WTC11 (cell line): ENCODE data around the gene TMEM63C. TPM values are rescaled to one million over a fixed set of nuclear protein-coding genes. Genes with fewer than 3 reads are reported as not detected.

Source experiments
- ATAC-seq: fragments of 200-7000 bp; cut with Tn5 transposase; 2 replicates; pipeline ENCODE4 v1.10.0; 2021; ENCODE audit warnings: mild to moderate bottlenecking, moderate library complexity
- Bru-seq: library from RNA; stranded (reverse); fragments of 400-500 nt; gene quantifications from one replicate; lab custom pipeline; 2021; lab: Mats Ljungman, UMichigan
- CTCF ChIA-PET: fragments of 300-600 bp; sonication (Branson Sonifier 250); formaldehyde crosslinking; loops from one replicate; lab custom pipeline; 2021; ENCODE audit warnings: antibody characterized with exemption; lab: Charles Lee
- POLR2A ChIA-PET: fragments of 350-600 bp; sonication (Branson Sonifier 250); formaldehyde crosslinking; loops from one replicate; lab custom pipeline; 2021; ENCODE audit warnings: antibody characterized with exemption; lab: Charles Lee
- DNase-seq: peaks from one replicate; pipeline ENCODE4 v3.0.0; 2021; ENCODE audit warnings: low spot score
- H3K27ac Mint-ChIP-seq: 2 replicates; pipeline ENCODE4 v1.8.0; 2021; ENCODE audit warnings: mixed read lengths
- H3K27me3 Mint-ChIP-seq: 2 replicates; pipeline ENCODE4 v1.8.0; 2021; ENCODE audit warnings: low read depth, mild to moderate bottlenecking, moderate library complexity, mixed read lengths
- H3K36me3 Mint-ChIP-seq: 2 replicates; pipeline ENCODE4 v1.8.0; 2021; ENCODE audit warnings: mixed read lengths
- H3K4me1 Mint-ChIP-seq: 2 replicates; pipeline ENCODE4 v1.8.0; 2022; ENCODE audit warnings: mixed read lengths
- H3K4me3 Mint-ChIP-seq: 2 replicates; pipeline ENCODE4 v1.8.0; 2021; ENCODE audit warnings: mild to moderate bottlenecking, moderate library complexity, mixed read lengths
- H3K9me3 Mint-ChIP-seq: 2 replicates; pipeline ENCODE4 v1.8.0; 2021; ENCODE audit warnings: mixed read lengths
- CREB1 ChIP-seq: sonication (generic); formaldehyde crosslinking; IDR thresholded peaks from 2 replicates; pipeline ENCODE4 v1.8.0; 2023; ENCODE audit warnings: mild to moderate bottlenecking, missing genetic modification reagents
- CREM ChIP-seq: sonication (generic); formaldehyde crosslinking; IDR thresholded peaks from 2 replicates; pipeline ENCODE4 v1.8.1; 2022; ENCODE audit warnings: mild to moderate bottlenecking, missing genetic modification reagents, moderate library complexity
- ELF4 ChIP-seq: sonication (generic); formaldehyde crosslinking; IDR thresholded peaks from 2 replicates; pipeline ENCODE4 v1.8.1; 2022; ENCODE audit warnings: low read depth, mild to moderate bottlenecking, moderate library complexity, missing genetic modification reagents
- ETV6 ChIP-seq: sonication (generic); formaldehyde crosslinking; IDR thresholded peaks from 2 replicates; pipeline ENCODE4 v1.8.1; 2022; ENCODE audit warnings: mild to moderate bottlenecking, missing genetic modification reagents
- NR1H2 ChIP-seq: sonication (generic); formaldehyde crosslinking; IDR thresholded peaks from 2 replicates; pipeline ENCODE4 v1.9.0; 2021; ENCODE audit warnings: mild to moderate bottlenecking, moderate library complexity, missing genetic modification reagents
- SP1 ChIP-seq: sonication (generic); formaldehyde crosslinking; conservative IDR thresholded peaks from 2 replicates; pipeline ENCODE4 v1.8.1; 2022; ENCODE audit warnings: missing genetic modification reagents
- TEAD1 ChIP-seq: sonication (generic); formaldehyde crosslinking; IDR thresholded peaks from 2 replicates; pipeline ENCODE4 v1.8.0; 2022; ENCODE audit warnings: mild to moderate bottlenecking, missing genetic modification reagents
- long read RNA-seq, 3 experiments: library from RNA in 1 of 3; library from capped mRNA in 1 of 3; library from polyadenylated mRNA in 1 of 3; unstranded in 2 of 3; stranded (forward) in 1 of 3; transcript quantifications; one replicate each; pipeline ENCODE4 v2.0.0, GENCODE V29; 2021
- total RNA-seq: library from RNA; stranded (reverse); gene quantifications from 3 replicates; pipeline ENCODE4 v1.2.3, GENCODE V29; 2021
- TF ChIP-seq, protein P1 (sequence below): sonication (generic); formaldehyde crosslinking; IDR thresholded peaks from 2 replicates; pipeline ENCODE4 v1.8.0; 2022; ENCODE audit warnings: mild to moderate bottlenecking, missing genetic modification reagents
- TF ChIP-seq, protein P2 (sequence below): sonication (generic); formaldehyde crosslinking; IDR thresholded peaks from 2 replicates; pipeline ENCODE4 v1.8.1; 2022; ENCODE audit warnings: mild to moderate bottlenecking, moderate library complexity, missing genetic modification reagents
- TF ChIP-seq, protein P3 (sequence below): sonication (generic); formaldehyde crosslinking; IDR thresholded peaks from 2 replicates; pipeline ENCODE4 v1.8.1; 2023; ENCODE audit warnings: mild to moderate bottlenecking, missing genetic modification reagents
- TF ChIP-seq, protein P4 (sequence below): sonication (generic); formaldehyde crosslinking; IDR thresholded peaks from 2 replicates; pipeline ENCODE4 v1.8.1; 2023; ENCODE audit warnings: mild to moderate bottlenecking, missing genetic modification reagents, borderline replicate concordance
- TF ChIP-seq, protein P5 (sequence below): sonication (generic); formaldehyde crosslinking; IDR thresholded peaks from 2 replicates; pipeline ENCODE4 v1.8.0; 2023; ENCODE audit warnings: missing genetic modification reagents
- TF ChIP-seq, protein P6 (sequence below): sonication (generic); formaldehyde crosslinking; IDR thresholded peaks from 2 replicates; pipeline ENCODE4 v1.8.0; 2023; ENCODE audit warnings: missing genetic modification reagents, mild to moderate bottlenecking, borderline replicate concordance

TMEM63C gene, protein sequence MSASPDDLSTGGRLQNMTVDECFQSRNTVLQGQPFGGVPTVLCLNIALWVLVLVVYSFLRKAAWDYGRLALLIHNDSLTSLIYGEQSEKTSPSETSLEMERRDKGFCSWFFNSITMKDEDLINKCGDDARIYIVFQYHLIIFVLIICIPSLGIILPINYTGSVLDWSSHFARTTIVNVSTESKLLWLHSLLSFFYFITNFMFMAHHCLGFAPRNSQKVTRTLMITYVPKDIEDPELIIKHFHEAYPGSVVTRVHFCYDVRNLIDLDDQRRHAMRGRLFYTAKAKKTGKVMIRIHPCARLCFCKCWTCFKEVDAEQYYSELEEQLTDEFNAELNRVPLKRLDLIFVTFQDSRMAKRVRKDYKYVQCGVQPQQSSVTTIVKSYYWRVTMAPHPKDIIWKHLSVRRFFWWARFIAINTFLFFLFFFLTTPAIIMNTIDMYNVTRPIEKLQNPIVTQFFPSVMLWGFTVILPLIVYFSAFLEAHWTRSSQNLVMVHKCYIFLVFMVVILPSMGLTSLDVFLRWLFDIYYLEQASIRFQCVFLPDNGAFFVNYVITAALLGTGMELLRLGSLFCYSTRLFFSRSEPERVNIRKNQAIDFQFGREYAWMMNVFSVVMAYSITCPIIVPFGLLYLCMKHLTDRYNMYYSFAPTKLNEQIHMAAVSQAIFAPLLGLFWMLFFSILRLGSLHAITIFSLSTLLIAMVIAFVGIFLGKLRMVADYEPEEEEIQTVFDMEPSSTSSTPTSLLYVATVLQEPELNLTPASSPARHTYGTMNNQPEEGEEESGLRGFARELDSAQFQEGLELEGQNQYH
- total RNA-seq = 3.6 to 8.8 TPM (median 6.0 TPM) in 3 replicates
- percentile 28 among the genes with signal in this experiment for Bru-seq, nascent RNA
- long read RNA-seq, experiment 1, partial matches to known transcripts = 1 of 5 reads
- long read RNA-seq, experiment 1, other reads (novel, unspliced or antisense) = 4 of 5 reads
- long read RNA-seq, experiment 2, partial matches to known transcripts = 0 of 2 reads
- long read RNA-seq, experiment 2, other reads (novel, unspliced or antisense) = 2 of 2 reads
- long read RNA-seq, experiment 3, partial matches to known transcripts = 0 of 1 reads
- long read RNA-seq, experiment 3, other reads (novel, unspliced or antisense) = 1 of 1 reads

DNA sequence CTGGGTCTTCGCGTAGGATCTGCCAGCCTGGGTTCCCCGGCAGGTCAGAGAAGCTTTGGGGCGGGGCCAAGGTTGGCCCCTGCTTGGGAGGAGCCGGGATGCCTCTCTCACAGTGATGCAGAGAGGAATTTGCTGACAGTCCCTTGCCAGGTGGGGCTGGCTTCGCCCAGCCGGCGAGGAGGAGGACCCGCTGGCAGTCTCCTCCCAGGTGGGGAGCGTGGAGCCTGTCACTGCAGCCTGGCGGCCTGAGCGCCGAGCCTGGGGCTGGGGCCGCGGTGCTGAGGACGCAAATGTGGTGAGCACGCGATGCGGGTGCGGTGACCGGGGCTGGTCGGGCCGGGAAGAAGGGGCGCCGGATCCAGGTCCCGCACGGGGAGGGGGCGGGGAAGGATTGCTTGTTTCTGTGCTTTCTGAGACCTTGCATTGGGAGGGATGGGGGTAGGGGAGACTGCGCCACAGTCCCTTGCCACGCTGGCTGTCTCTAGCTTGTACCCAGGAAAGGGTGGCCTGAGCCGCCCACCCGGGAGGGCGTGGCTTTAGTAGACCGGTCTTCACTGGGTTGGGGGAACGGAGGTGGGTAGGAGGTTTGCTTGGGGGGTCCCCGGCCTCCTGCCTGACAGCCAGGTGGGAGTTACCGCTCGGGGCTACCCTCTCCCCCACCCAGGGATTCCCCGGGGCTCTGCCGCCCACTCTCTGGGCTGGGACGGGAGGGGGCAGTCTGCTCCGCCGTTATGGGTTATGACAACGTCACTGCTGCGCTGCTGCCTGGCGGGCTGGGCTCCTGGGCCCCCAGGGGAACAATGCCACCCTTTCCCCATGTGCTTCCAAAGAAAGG lies at the start of gene TMEM63C:
Gene TMEM63C (plus strand): TSS at position 196 of the 835 bp plus-strand sequence. CDS start 37,016 bp downstream, outside the sequence.
- ATAC-seq (peak; percentile 97), DNase-seq (peak; percentile 98)
- Mint-ChIP-seq H3K27ac (peak within 1 kb of the TSS; percentile 89), H3K9me3 (no peaks in the 10 kb centered on the region), H3K27me3 (peaks cover 9% of the 10 kb centered on the region), H3K4me1 (peaks cover 9% of the 10 kb centered on the region), H3K36me3 (no peaks in the 10 kb centered on the region), H3K4me3 (peak within 1 kb of the TSS; percentile 74)
- ChIA-PET POLR2A (interaction anchor here (0.6 to 1.2 kb wide), 2 partner anchors 10 to 153 kb away, joined by 4 to 5 read pairs; no protein-coding TSS in a partner anchor), CTCF (interaction anchor here (0.6 to 3.3 kb wide), 25 partner anchors 9 to 306 kb away, joined by 3 to 39 read pairs (median 5); partner anchors contain the start of genes CIPC, GSTZ1, POMT2 and ZDHHC22)
- peak; percentile 66 for TF ChIP-seq SP1 (CRISPR knock-in tag)
- TF ChIP-seq, protein P1, sequence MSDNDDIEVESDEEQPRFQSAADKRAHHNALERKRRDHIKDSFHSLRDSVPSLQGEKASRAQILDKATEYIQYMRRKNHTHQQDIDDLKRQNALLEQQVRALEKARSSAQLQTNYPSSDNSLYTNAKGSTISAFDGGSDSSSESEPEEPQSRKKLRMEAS = peak; percentile 81
- TF ChIP-seq, protein P2, sequence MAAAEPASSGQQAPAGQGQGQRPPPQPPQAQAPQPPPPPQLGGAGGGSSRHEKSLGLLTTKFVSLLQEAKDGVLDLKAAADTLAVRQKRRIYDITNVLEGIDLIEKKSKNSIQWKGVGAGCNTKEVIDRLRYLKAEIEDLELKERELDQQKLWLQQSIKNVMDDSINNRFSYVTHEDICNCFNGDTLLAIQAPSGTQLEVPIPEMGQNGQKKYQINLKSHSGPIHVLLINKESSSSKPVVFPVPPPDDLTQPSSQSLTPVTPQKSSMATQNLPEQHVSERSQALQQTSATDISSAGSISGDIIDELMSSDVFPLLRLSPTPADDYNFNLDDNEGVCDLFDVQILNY = no peak
- TF ChIP-seq TEAD1 (CRISPR knock-in tag) = peak; percentile 82; the same call in 1 of the 2 replicates
- TF ChIP-seq, protein P3, sequence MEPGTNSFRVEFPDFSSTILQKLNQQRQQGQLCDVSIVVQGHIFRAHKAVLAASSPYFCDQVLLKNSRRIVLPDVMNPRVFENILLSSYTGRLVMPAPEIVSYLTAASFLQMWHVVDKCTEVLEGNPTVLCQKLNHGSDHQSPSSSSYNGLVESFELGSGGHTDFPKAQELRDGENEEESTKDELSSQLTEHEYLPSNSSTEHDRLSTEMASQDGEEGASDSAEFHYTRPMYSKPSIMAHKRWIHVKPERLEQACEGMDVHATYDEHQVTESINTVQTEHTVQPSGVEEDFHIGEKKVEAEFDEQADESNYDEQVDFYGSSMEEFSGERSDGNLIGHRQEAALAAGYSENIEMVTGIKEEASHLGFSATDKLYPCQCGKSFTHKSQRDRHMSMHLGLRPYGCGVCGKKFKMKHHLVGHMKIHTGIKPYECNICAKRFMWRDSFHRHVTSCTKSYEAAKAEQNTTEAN = 0 out of 2 replicates have a peak, but pooled peaks have one; percentile 39
- TF ChIP-seq, protein P4, sequence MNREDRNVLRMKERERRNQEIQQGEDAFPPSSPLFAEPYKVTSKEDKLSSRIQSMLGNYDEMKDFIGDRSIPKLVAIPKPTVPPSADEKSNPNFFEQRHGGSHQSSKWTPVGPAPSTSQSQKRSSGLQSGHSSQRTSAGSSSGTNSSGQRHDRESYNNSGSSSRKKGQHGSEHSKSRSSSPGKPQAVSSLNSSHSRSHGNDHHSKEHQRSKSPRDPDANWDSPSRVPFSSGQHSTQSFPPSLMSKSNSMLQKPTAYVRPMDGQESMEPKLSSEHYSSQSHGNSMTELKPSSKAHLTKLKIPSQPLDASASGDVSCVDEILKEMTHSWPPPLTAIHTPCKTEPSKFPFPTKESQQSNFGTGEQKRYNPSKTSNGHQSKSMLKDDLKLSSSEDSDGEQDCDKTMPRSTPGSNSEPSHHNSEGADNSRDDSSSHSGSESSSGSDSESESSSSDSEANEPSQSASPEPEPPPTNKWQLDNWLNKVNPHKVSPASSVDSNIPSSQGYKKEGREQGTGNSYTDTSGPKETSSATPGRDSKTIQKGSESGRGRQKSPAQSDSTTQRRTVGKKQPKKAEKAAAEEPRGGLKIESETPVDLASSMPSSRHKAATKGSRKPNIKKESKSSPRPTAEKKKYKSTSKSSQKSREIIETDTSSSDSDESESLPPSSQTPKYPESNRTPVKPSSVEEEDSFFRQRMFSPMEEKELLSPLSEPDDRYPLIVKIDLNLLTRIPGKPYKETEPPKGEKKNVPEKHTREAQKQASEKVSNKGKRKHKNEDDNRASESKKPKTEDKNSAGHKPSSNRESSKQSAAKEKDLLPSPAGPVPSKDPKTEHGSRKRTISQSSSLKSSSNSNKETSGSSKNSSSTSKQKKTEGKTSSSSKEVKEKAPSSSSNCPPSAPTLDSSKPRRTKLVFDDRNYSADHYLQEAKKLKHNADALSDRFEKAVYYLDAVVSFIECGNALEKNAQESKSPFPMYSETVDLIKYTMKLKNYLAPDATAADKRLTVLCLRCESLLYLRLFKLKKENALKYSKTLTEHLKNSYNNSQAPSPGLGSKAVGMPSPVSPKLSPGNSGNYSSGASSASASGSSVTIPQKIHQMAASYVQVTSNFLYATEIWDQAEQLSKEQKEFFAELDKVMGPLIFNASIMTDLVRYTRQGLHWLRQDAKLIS (CRISPR knock-in tag) = 0 out of 2 replicates have a peak, but pooled peaks have one; percentile 27
- no peak for TF ChIP-seq NR1H2 (CRISPR knock-in tag)
- TF ChIP-seq, protein P5, sequence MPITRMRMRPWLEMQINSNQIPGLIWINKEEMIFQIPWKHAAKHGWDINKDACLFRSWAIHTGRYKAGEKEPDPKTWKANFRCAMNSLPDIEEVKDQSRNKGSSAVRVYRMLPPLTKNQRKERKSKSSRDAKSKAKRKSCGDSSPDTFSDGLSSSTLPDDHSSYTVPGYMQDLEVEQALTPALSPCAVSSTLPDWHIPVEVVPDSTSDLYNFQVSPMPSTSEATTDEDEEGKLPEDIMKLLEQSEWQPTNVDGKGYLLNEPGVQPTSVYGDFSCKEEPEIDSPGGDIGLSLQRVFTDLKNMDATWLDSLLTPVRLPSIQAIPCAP (CRISPR knock-in tag) = no peak
- TF ChIP-seq ETV6 (CRISPR knock-in tag) = peak; percentile 84; the same call in 1 of the 2 replicates
- TF ChIP-seq, protein P6, sequence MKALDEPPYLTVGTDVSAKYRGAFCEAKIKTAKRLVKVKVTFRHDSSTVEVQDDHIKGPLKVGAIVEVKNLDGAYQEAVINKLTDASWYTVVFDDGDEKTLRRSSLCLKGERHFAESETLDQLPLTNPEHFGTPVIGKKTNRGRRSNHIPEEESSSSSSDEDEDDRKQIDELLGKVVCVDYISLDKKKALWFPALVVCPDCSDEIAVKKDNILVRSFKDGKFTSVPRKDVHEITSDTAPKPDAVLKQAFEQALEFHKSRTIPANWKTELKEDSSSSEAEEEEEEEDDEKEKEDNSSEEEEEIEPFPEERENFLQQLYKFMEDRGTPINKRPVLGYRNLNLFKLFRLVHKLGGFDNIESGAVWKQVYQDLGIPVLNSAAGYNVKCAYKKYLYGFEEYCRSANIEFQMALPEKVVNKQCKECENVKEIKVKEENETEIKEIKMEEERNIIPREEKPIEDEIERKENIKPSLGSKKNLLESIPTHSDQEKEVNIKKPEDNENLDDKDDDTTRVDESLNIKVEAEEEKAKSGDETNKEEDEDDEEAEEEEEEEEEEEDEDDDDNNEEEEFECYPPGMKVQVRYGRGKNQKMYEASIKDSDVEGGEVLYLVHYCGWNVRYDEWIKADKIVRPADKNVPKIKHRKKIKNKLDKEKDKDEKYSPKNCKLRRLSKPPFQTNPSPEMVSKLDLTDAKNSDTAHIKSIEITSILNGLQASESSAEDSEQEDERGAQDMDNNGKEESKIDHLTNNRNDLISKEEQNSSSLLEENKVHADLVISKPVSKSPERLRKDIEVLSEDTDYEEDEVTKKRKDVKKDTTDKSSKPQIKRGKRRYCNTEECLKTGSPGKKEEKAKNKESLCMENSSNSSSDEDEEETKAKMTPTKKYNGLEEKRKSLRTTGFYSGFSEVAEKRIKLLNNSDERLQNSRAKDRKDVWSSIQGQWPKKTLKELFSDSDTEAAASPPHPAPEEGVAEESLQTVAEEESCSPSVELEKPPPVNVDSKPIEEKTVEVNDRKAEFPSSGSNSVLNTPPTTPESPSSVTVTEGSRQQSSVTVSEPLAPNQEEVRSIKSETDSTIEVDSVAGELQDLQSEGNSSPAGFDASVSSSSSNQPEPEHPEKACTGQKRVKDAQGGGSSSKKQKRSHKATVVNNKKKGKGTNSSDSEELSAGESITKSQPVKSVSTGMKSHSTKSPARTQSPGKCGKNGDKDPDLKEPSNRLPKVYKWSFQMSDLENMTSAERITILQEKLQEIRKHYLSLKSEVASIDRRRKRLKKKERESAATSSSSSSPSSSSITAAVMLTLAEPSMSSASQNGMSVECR (CRISPR knock-in tag) = peak; percentile 74; the same call in 1 of the 2 replicates
- no peak for TF ChIP-seq ELF4
- no peak for TF ChIP-seq CREM (CRISPR knock-in tag)
- no peak for TF ChIP-seq CREB1 (CRISPR knock-in tag)
